HG03159 (cell line): ENCODE results near the gene DDX10.

Experiments used
- ATAC-seq: cut with Tn5 transposase; IDR thresholded peaks from one replicate; pipeline ENCODE4 v1.9.1; 2021; ENCODE audit warnings: mild to moderate bottlenecking, moderate library complexity; ENCODE audit not compliant: unreplicated experiment

The DDX10 gene

GRCh38 chr11:108865406-108865805, 200.5 kb downstream of the DDX10 start:
- ATAC-seq, result no peak

DNA sequence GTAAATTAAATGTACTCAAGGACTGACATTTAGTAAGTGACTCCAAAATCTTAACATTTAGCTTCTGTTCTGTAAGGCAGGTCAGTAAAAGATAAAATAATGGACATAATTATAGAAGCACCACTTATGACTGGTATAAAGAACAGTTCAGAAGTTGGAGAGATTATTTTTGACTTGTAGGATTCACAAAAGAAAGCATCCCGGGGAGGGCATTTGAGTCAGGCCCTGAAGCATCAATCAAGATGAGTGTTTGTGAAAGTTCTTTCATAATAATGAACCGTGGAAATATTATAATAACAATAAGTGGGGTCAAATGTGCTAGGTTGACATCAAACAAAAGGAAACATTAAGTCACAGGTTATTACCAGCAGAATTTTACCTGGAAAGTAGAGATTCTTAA, 201.9 kb downstream of the DDX10 start:
- ATAC-seq, result no peak

DNA sequence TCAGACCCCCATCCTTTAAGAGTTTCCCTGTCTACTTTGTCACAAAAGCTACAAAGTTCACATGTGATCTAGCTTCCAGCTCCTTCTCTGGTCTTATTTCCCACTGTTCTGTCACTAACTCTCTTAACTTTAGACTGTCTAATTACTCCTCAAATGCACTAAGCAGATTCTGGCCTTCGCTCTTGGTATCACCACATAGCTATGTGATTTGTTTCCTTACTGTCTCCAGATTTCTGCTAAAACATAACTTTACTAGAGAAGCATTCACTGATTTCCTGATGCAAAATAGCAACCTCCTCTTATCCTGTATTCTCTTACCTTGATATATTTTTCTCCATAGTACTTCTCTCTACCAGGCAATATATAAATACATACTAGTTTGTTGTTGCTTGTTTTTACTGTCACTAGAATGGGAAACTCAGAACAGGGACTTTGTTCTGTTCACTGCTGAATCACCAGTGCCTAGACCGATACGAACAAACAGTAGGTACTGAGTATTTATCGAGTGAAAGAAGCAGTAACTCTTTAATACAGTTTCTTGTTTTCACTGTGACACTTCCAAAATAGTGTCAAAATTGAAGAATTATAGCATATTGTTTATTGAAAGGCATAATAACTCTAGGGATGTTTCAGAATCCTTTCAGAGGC, 205.6 kb downstream of the DDX10 start:
- no peak for ATAC-seq

DNA sequence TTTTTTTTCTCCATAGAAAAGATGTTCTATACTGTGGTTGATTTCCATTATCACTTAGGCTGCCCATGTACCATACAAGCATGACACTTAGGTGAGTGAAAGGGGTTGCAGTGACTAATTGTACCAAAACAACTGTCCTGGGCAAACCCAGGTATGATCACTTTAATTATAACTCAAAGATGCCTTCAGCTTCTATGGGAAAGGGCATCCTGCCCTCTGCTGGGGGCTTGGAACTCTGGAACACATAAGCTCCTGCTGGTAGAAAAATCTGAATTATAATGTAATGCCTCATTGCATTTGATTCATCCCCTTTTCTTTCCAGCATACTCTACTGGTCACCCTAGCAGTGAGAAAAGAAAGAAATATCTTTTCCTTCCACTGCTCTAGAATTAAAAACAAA, 206.3 kb downstream of the DDX10 start:
- ATAC-seq, result no peak

DNA sequence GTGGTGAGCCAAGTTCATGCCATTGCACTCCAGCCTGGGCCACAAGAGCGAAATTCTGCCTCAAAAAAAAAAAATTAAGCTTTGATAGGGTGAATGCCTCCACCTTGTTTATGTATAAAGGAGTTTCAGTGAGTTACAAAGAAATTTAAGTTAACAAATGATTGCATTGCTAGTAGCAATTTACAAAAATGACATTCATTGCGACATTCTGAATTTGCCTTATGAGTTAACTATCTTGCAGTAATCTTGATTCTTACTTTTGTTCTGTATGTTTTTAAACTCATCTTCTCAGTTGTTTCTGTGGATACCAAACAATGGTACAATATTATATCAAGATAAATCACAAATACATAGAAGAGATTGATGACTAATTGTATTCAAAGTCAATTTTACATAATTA, 207.0 kb downstream of the DDX10 start:
- ATAC-seq, result no peak

GRCh38 chr11:108872781-108873291, 208.0 kb downstream of the DDX10 start:
- ATAC-seq, result no peak

GRCh38 chr11:108873310-108873709, 208.4 kb downstream of the DDX10 start:
- no peak for ATAC-seq

GRCh38 chr11:108873941-108874340, 209.1 kb downstream of the DDX10 start:
- ATAC-seq, result no peak

- no peak for ATAC-seq
Measured at GRCh38 chr11:108875134-108875533, 210.3 kb downstream of the DDX10 start.

DNA sequence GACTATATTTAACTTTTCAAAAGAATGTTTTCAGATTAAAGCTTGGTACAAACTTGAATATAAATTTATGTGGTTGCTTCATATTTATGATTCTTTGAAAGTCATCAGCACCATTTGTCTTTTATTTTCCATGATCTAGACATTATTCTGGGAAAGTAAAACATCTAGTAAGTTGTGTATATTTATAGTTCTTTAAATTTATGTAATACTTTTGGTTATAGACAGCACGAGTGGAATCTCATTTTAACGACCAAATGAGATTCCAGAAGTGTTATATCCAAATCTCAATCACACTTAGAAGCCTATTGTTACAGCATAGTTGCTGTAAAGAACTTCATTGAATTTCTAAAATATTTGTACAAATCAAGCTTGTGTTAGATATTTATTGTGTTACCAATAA, 212.3 kb downstream of the DDX10 start:
- ATAC-seq, result no peak

GRCh38 chr11:108880510-108880909, 215.6 kb downstream of the DDX10 start:
- ATAC-seq, result no peak

DNA sequence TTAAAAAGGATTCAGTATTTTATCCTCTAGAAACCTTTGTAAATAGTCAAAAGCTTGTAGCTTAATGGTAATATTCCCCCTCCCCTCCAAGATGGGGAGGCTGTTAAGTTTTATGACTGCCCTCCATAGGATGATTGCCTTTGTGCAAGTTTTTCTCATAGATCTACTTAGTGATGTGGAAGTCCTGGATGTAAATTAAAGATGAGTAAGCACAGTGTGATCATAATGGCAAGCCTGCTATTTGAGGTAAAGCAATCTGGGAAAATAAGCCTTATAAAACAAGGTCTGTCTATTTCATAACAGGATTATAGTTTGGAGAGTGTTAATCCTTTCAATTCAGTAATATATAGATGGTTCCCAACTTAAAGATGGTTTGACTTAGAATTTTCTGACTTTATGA, 216.3 kb downstream of the DDX10 start:
- no peak for ATAC-seq

DNA sequence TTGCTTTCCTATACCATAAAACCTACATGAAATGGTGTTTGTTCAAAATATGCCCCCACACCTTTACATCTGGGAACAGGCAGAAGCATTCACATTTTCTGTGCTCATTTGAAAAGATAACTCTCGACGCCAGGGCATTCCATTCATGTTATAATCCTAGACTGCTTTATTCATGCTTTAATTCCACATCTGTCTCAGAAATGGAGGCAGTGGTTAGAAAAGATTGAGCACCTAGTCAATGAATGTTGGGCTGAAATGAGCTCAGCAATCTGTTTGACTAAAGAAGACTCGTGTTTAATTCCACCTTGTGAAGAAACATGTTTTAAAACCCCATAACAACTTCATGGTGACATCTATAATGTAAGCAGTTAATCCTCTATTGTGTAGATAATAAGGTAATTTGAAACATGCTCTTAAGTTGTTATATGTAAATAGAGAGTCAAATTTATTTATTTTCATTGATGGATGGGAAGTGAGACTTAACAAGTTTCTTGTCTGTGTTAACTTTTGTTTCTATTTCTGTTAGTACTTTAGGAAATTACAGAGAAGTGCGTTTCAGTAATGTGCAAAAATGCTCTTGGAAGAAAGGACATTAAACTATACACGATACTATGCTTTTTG, 217.5 kb downstream of the DDX10 start:
- ATAC-seq, result no peak

- no peak for ATAC-seq
Measured at GRCh38 chr11:108886005-108886659, 221.3 kb downstream of the DDX10 start.

GRCh38 chr11:108886660-108887009, 221.8 kb downstream of the DDX10 start:
- ATAC-seq, result no peak

- no peak for ATAC-seq
Measured at GRCh38 chr11:108887436-108888238, 222.8 kb downstream of the DDX10 start.

GRCh38 chr11:108890482-108891105, 225.7 kb downstream of the DDX10 start:
- no peak for ATAC-seq

DNA sequence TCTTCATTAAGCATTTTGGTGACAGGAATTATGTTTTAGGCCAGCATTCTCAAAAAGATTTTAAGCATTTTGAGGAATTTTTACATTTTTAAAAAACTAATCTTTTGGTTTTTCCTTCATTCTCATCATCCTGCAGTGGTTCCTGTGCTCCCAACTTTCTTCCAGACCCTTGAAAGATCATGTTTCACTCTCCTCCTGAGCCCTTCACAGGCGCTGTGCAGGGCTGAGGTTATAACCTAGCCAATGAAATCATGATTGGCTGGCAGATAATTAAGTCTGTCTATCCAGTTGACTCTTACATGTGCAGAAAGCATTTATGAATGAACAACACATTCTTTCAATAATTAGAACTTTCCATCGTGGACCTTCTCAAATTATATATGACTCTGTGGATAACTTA, 226.3 kb downstream of the DDX10 start:
- no peak for ATAC-seq

DNA sequence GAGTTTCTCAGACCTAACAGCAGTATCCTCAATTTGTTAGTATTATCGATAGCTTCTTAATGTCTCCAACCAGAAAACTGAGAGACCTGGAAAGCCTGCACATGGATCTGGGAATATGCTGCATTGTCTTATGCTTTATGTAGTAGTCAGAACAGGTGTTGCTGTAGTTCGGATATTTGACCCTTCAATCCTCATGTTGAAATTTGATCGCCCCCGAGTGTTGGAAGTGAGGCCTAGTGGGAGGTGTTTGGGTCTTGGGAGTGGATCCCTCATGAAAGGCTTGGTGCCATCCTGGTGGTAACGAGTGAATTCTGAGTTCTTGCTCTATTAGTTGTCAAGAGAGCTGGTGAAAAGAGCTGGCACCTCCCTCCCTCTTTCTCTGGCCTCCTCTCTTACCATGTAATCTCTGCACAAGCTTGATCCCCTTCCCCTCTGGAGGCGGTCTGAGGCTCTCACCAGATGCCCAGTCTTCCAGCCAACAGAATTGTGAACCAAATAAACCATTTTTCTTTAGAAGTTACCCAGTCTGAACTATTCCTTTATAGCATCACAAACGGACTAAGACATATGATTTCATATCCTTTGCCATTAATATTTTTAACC, 227.1 kb downstream of the DDX10 start:
- ATAC-seq, result no peak

- no peak for ATAC-seq
Measured at GRCh38 chr11:108895579-108896480, 231.0 kb downstream of the DDX10 start.
